GM12892 (cell line): ENCODE measurements around the gene LCNL1.

Source experiments
- DNase-seq: peaks from one replicate; pipeline ENCODE4 v3.0.0; 2011; ENCODE audit not compliant: insufficient read length
- FAIRE-seq: peaks from 2 replicates; lab custom pipeline; 2011; peaks lifted over from hg19 to GRCh38; lab: Jason Lieb, UNC
- POLR2A ChIP-seq: IDR thresholded peaks from 2 replicates; pipeline ENCODE4 v1.6.1; 2011; ENCODE audit warnings: low read depth, low read length, control low read depth
- POLR2AphosphoS5 ChIP-seq: IDR thresholded peaks from 2 replicates; pipeline ENCODE4 v1.6.1; 2011; ENCODE audit warnings: low read depth, low read length, control low read depth
- TAF1 ChIP-seq: IDR thresholded peaks from 2 replicates; pipeline ENCODE4 v1.6.1; 2011; ENCODE audit warnings: low read depth, mild to moderate bottlenecking, control low read depth, low read length, borderline replicate concordance

LCNL1 gene

GRCh38 chr9:137025517-137025966 is 42.7 kb downstream of the LCNL1 start:
- DNase-seq (no peak), FAIRE-seq (no peak)
- TF ChIP-seq TAF1: no peak
- TF ChIP-seq POLR2AphosphoS5: no peak
- TF ChIP-seq POLR2A: no peak

- no peak for TF ChIP-seq POLR2A
- no peak for TF ChIP-seq TAF1
- no peak for TF ChIP-seq POLR2AphosphoS5
- no peak for DNase-seq
- no peak for FAIRE-seq
Observed at GRCh38 chr9:137026384-137026783, 43.6 kb downstream of the LCNL1 start.

GRCh38 chr9:137026828-137027227 is 44.0 kb downstream of the LCNL1 start:
- no peak for TF ChIP-seq POLR2AphosphoS5
- no peak for TF ChIP-seq POLR2A
- TF ChIP-seq TAF1: no peak
- no peak for DNase-seq
- FAIRE-seq: no peak

- FAIRE-seq: no peak
- no peak for DNase-seq
- TF ChIP-seq TAF1 (no peak), POLR2AphosphoS5 (no peak), POLR2A (no peak)
Observed at GRCh38 chr9:137027369-137028262, 44.8 kb downstream of the LCNL1 start, which contains the start of gene ABCA2. Gene ABCA2 (minus strand): TSS chr9:137028237. CDS start chr9:137028140, 97 bp downstream.

- DNase-seq: peak; percentile 70
- peak; percentile 51 for FAIRE-seq
- TF ChIP-seq TAF1: no peak
- no peak for TF ChIP-seq POLR2A
- no peak for TF ChIP-seq POLR2AphosphoS5
Observed at GRCh38 chr9:137028263-137029057, 45.7 kb downstream of the LCNL1 start.

- TF ChIP-seq POLR2A: no peak
- no peak for TF ChIP-seq TAF1
- no peak for TF ChIP-seq POLR2AphosphoS5
- FAIRE-seq (peak; percentile 90), DNase-seq (peak; percentile 74)
Observed at GRCh38 chr9:137029058-137029936, 46.5 kb downstream of the LCNL1 start.

DNA sequence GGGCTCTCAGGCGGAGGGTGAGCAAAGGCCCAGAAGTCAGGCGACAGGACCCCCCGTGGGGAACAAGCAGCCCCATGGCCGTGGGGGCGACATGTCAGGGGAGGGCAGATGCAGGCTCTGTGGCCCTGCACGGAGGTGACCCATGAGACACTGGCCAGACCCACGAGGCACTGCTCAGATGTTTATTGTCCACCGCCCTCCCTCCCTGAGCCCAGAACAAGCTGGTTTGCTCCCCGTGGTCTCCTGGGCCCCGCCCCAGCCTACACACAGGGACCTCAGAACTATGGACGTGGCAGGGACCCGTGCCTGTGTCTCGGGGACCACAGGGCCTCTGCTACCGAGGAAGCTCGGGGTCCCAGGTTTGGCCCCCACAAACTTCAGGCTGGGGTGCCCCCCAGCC is 47.2 kb downstream of the LCNL1 start:
- DNase-seq (no peak), FAIRE-seq (no peak)
- TF ChIP-seq TAF1: no peak
- no peak for TF ChIP-seq POLR2AphosphoS5
- TF ChIP-seq POLR2A: no peak

- no peak for TF ChIP-seq POLR2AphosphoS5
- TF ChIP-seq POLR2A: no peak
- TF ChIP-seq TAF1: no peak
- DNase-seq: no peak
- no peak for FAIRE-seq
Observed at GRCh38 chr9:137030538-137031527, 48.0 kb downstream of the LCNL1 start.

- DNase-seq (no peak), FAIRE-seq (no peak)
- no peak for TF ChIP-seq TAF1
- no peak for TF ChIP-seq POLR2A
- TF ChIP-seq POLR2AphosphoS5: no peak
Observed at GRCh38 chr9:137031904-137032640, 49.3 kb downstream of the LCNL1 start, which contains the start of gene FUT7. Gene FUT7 (minus strand): TSS chr9:137032088. CDS start chr9:137031991, 97 bp downstream.
